ENCODE measurements around the gene CCDC15. TPM values are rescaled to one million over a fixed set of nuclear protein-coding genes. Genes with fewer than 3 reads are reported as not detected.

CCDC15 gene
- total RNA-seq, 2 experiments from 2014 or later: 4.2 to 4.8 TPM

GRCh38 chr11:125063429-125064043 lies 109.5 kb downstream of the CCDC15 start:
- CTCF ChIA-PET: interaction anchor here (1.0 to 1.3 kb wide), 3 partner anchors 60 to 79 kb away, joined by 3 read pairs; no protein-coding TSS in a partner anchor
- peak overlapping the region; percentile 70 for H3K4me3 Mint-ChIP-seq
- no peak for DNase-seq

GRCh38 chr11:125064070-125064469 lies 110.1 kb downstream of the CCDC15 start:
- DNase-seq (no peak), ATAC-seq (no peak)
- no peaks in the 10 kb centered on the region for H3K36me3 Mint-ChIP-seq (ENCODE audit: low read depth)
- ChIA-PET CTCF (interaction anchor here (1.0 to 1.3 kb wide), 3 partner anchors 60 to 78 kb away, joined by 3 read pairs; no protein-coding TSS in a partner anchor), POLR2A (no interaction called here)
- no peaks in the 10 kb centered on the region for H3K9me3 Mint-ChIP-seq
- H3K4me1 Mint-ChIP-seq (ENCODE audit: low read depth): peaks cover 6% of the 10 kb centered on the region
- no peak overlapping the region for H3K27ac Mint-ChIP-seq
- H3K27me3 Mint-ChIP-seq: peaks cover 39% of the 10 kb centered on the region
- no peak for TF ChIP-seq CTCF (IDR thresholded peaks at IDR 0.05)
- intact Hi-C loops (cut with micrococcal nuclease): no loop called here
- H3K4me3 Mint-ChIP-seq: no peak overlapping the region

More at GRCh38 chr11:125063429-125064043, 109.5 kb downstream of the CCDC15 start:
- Mint-ChIP-seq H3K27ac (no peak overlapping the region), H3K27me3 (peaks cover 39% of the 10 kb centered on the region), H3K4me1 (ENCODE audit: low read depth) (peaks cover 6% of the 10 kb centered on the region), H3K9me3 (no peaks in the 10 kb centered on the region), H3K36me3 (ENCODE audit: low read depth) (no peaks in the 10 kb centered on the region)
- no peak for TF ChIP-seq CTCF (IDR thresholded peaks at IDR 0.05)
- intact Hi-C loops (cut with micrococcal nuclease): no loop called here
- ATAC-seq: no peak
- POLR2A ChIA-PET: no interaction called here

GRCh38 chr11:125068368-125068767 lies 114.4 kb downstream of the CCDC15 start:
- intact Hi-C loops (cut with micrococcal nuclease): no loop called here
- Mint-ChIP-seq H3K4me3 (no peak overlapping the region), H3K9me3 (no peaks in the 10 kb centered on the region), H3K27ac (no peak overlapping the region), H3K4me1 (ENCODE audit: low read depth) (peaks cover 17% of the 10 kb centered on the region), H3K27me3 (peaks cover 25% of the 10 kb centered on the region), H3K36me3 (ENCODE audit: low read depth) (no peaks in the 10 kb centered on the region)
- TF ChIP-seq CTCF (IDR thresholded peaks at IDR 0.05): no peak
- no peak for DNase-seq
- CTCF ChIA-PET: no interaction called here
- POLR2A ChIA-PET: no interaction called here
- ATAC-seq: no peak

GRCh38 chr11:125069008-125069407 lies 115.0 kb downstream of the CCDC15 start:
- no peak for TF ChIP-seq CTCF (IDR thresholded peaks at IDR 0.05)
- H3K4me3 Mint-ChIP-seq: no peak overlapping the region
- ChIA-PET POLR2A (no interaction called here), CTCF (no interaction called here)
- no peaks in the 10 kb centered on the region for H3K9me3 Mint-ChIP-seq
- H3K36me3 Mint-ChIP-seq (ENCODE audit: low read depth): no peaks in the 10 kb centered on the region
- no peak overlapping the region for H3K27ac Mint-ChIP-seq
- no peak for ATAC-seq
- H3K4me1 Mint-ChIP-seq (ENCODE audit: low read depth): peaks cover 17% of the 10 kb centered on the region
- intact Hi-C loops (cut with micrococcal nuclease): no loop called here
- peaks cover 20% of the 10 kb centered on the region for H3K27me3 Mint-ChIP-seq
- no peak for DNase-seq

DNA sequence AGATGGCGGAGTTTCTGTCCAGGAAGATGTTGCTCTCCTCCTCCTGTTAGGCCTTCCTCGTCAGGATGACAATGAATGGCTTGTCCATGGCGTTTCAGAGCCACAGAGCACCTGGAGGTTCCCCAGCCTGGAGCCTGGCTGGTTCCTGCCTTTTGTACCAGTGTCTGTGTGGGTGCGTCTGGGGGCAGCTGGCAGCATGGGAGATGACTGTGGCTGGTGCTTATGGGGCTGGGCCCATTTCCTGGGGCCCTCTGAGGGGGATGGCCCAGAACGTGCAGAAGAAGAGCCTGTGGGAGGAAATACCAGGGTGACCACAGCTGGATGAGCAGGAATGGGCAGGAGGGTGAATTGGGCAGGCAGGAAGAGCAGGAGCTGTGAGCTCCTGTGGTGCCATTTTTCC lies 115.8 kb downstream of the CCDC15 start:
- H3K27ac Mint-ChIP-seq: no peak overlapping the region
- no peaks in the 10 kb centered on the region for H3K36me3 Mint-ChIP-seq (ENCODE audit: low read depth)
- H3K27me3 Mint-ChIP-seq: peaks cover 14% of the 10 kb centered on the region
- DNase-seq (no peak), ATAC-seq (no peak)
- TF ChIP-seq CTCF (IDR thresholded peaks at IDR 0.05): no peak
- no peak overlapping the region for H3K4me3 Mint-ChIP-seq
- no peaks in the 10 kb centered on the region for H3K9me3 Mint-ChIP-seq
- POLR2A ChIA-PET: interaction anchor here (0.6 kb wide), 1 partner anchor 1709 kb away, joined by 3 read pairs; no protein-coding TSS in a partner anchor
- intact Hi-C loops (cut with micrococcal nuclease): no loop called here
- CTCF ChIA-PET: no interaction called here
- peaks cover 17% of the 10 kb centered on the region for H3K4me1 Mint-ChIP-seq (ENCODE audit: low read depth)
